Kidney (tissue), 14 donors: Measurements from ENCODE around the gene MAGIX. TPM values are rescaled to one million over a fixed set of nuclear protein-coding genes. Genes with fewer than 3 reads are reported as not detected.

Experiments used
- DNase-seq, 5 donors: peaks; one replicate each; pipeline ENCODE4 v3.0.0-alpha.2; 2013 to 2020
- FAIRE-seq: peaks from 2 replicates; lab custom pipeline; 2012; peaks lifted over from hg19 to GRCh38; lab: Jason Lieb, UNC
- H3K27ac ChIP-seq, 2 donors: one replicate each; pipeline ENCODE4 v1.7.0; 2013; ENCODE audit warnings: low read depth in 2 of 2, low read length in 2 of 2, inconsistent platforms in 1 of 2
- H3K27me3 ChIP-seq: one replicate; pipeline ENCODE4 v1.7.1; 2013; ENCODE audit warnings: low read length, inconsistent platforms; ENCODE audit not compliant: control insufficient read depth, insufficient read depth
- H3K36me3 ChIP-seq, 3 donors: one replicate each; pipeline versions ENCODE4 v1.7.0 to v1.7.1; 2013; ENCODE audit warnings: low read length in 3 of 3, control low read depth in 1 of 3, inconsistent platforms in 1 of 3; ENCODE audit not compliant: insufficient read depth in 3 of 3, control insufficient read depth in 2 of 3
- H3K4me1 ChIP-seq, 3 donors: one replicate each; pipeline versions ENCODE4 v1.7.0 to v1.7.1; 2013; ENCODE audit warnings: low read length in 3 of 3, inconsistent platforms in 1 of 3, low read depth in 1 of 3; ENCODE audit not compliant: control insufficient read depth in 2 of 3, insufficient read depth in 2 of 3
- H3K4me3 ChIP-seq, 3 donors: one replicate each; pipeline versions ENCODE4 v1.7.0 to v1.8.1; 2013; ENCODE audit warnings: low read length in 3 of 3, control low read depth in 1 of 3, inconsistent platforms in 1 of 3
- H3K9ac ChIP-seq, 3 donors: one replicate each; pipeline versions ENCODE4 v1.7.0 to v1.7.1; 2013; ENCODE audit warnings: low read length in 3 of 3, control low read depth in 1 of 3, inconsistent platforms in 1 of 3
- H3K9me3 ChIP-seq, 3 donors: one replicate each; pipeline versions ENCODE4 v1.7.0 to v1.7.1; 2013; ENCODE audit warnings: low read length in 3 of 3, control low read depth in 1 of 3, inconsistent platforms in 1 of 3; ENCODE audit not compliant: control insufficient read depth in 2 of 3, insufficient read depth in 1 of 3
- intact Hi-C: fragments of 100-400 bp; cut with DNase I; formaldehyde crosslinking; loops from one replicate; pipeline ENCODE4 v1.11.1; 2022
- polyA plus RNA-seq: library from polyadenylated mRNA; stranded (reverse); fragments of 350-450 nt; fragmentation: Illumina TruSeq; extraction: RNeasy Lipid Tissue Mini Kit (QIAGEN cat#74804); gene quantifications from one replicate; pipeline ENCODE4 v1.2.3, GENCODE V29; 2014; ENCODE audit warnings: low read depth, low replicate concordance; ENCODE audit not compliant: insufficient read depth
- total RNA-seq: library from RNA; stranded (reverse); fragmentation: NEBNext Ultra II Directional; extraction: Animal tissue kit (Norgen Biotek cat#: 25700); gene quantifications from one replicate; pipeline ENCODE4 v1.2.1, GENCODE V29; 2021
- TF ChIP-seq, protein P1 (sequence below): IDR thresholded peaks from 3 replicates; pipeline ENCODE4 v1.5.1; 2012; ENCODE audit warnings: mild to moderate bottlenecking, moderate library complexity, borderline replicate concordance; ENCODE audit not compliant: insufficient read depth; ENCODE audit errors: extremely low read depth
- donor health status: control.
- donor health status: control.
- donor health status: control.
- donor health status: control.
- donor health status: control.
- donor health status: DM: yes; HTN: yes; CAD: no.
- donor health status: Normal renal cell carcinoma (clear cell type).

The MAGIX gene
- total and polyA plus RNA-seq, 2 donors from 2014 or later = 11.6 to 34.0 TPM

DNA sequence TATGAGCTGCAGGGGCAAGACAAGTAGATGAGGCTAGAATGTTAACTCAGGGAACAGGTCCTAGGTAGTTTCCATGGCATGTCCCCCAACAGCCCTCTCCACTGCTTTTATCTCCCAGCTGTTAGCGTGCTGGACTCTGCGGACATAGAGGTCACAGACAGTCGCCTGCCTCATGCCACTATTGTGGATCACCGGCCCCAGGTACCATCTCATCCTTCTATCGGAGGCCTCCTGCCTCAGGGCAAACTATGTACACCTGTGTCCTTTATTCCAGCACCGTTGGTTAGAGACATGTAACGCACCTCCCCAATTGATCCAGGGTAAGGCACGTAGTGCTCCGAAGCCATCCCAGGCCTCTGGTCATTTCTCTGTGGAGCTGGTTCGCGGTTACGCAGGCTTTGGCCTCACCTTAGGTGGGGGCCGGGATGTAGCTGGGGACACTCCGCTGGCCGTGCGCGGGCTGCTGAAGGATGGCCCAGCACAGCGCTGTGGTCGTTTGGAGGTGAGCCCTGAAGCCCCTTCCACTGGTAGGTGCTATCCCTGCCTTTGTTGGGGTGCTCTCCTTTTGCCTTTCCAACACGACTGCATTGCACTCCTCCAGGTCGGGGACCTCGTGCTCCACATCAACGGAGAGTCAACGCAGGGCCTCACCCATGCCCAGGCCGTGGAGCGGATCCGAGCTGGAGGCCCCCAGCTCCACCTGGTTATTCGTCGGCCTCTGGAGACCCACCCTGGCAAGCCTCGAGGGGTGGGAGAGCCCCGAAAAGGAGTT, 2.2 kb downstream of the MAGIX start:
- no peaks in the 10 kb centered on the region for H3K9me3 ChIP-seq
- TF ChIP-seq, protein P1, sequence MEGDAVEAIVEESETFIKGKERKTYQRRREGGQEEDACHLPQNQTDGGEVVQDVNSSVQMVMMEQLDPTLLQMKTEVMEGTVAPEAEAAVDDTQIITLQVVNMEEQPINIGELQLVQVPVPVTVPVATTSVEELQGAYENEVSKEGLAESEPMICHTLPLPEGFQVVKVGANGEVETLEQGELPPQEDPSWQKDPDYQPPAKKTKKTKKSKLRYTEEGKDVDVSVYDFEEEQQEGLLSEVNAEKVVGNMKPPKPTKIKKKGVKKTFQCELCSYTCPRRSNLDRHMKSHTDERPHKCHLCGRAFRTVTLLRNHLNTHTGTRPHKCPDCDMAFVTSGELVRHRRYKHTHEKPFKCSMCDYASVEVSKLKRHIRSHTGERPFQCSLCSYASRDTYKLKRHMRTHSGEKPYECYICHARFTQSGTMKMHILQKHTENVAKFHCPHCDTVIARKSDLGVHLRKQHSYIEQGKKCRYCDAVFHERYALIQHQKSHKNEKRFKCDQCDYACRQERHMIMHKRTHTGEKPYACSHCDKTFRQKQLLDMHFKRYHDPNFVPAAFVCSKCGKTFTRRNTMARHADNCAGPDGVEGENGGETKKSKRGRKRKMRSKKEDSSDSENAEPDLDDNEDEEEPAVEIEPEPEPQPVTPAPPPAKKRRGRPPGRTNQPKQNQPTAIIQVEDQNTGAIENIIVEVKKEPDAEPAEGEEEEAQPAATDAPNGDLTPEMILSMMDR = no peak
- intact Hi-C loops = no loop called here
- H3K9ac ChIP-seq = no peak overlapping the region
- H3K4me1 ChIP-seq = no peaks in the 10 kb centered on the region
- peak overlapping the region in 1 of 2 donors; percentile 95 for H3K27ac ChIP-seq
- H3K27me3 ChIP-seq = no peaks in the 10 kb centered on the region
- FAIRE-seq (no peak), DNase-seq (peak in 1 of 5 donors; percentile 40)
- H3K36me3 ChIP-seq = no peaks in the 10 kb centered on the region
- no peak overlapping the region for H3K4me3 ChIP-seq

- peak overlapping the region in 1 of 3 donors; percentile 40 for H3K9ac ChIP-seq
- peak; percentile 90 to 95 (median 92) for DNase-seq
- intact Hi-C loops = no loop called here
- H3K4me1 ChIP-seq = no peaks in the 10 kb centered on the region
- H3K27ac ChIP-seq = peak overlapping the region; percentile 79 to 92
- no peak for FAIRE-seq
- TF ChIP-seq, protein P1 = no peak
- H3K4me3 ChIP-seq = peak overlapping the region; percentile 39 to 57 (median 48)
- H3K36me3 ChIP-seq = no peaks in the 10 kb centered on the region
- H3K9me3 ChIP-seq = no peaks in the 10 kb centered on the region
- H3K27me3 ChIP-seq = no peaks in the 10 kb centered on the region
Observed at GRCh38 chrX:49165901-49166881, 3.6 kb downstream of the MAGIX start.

DNA sequence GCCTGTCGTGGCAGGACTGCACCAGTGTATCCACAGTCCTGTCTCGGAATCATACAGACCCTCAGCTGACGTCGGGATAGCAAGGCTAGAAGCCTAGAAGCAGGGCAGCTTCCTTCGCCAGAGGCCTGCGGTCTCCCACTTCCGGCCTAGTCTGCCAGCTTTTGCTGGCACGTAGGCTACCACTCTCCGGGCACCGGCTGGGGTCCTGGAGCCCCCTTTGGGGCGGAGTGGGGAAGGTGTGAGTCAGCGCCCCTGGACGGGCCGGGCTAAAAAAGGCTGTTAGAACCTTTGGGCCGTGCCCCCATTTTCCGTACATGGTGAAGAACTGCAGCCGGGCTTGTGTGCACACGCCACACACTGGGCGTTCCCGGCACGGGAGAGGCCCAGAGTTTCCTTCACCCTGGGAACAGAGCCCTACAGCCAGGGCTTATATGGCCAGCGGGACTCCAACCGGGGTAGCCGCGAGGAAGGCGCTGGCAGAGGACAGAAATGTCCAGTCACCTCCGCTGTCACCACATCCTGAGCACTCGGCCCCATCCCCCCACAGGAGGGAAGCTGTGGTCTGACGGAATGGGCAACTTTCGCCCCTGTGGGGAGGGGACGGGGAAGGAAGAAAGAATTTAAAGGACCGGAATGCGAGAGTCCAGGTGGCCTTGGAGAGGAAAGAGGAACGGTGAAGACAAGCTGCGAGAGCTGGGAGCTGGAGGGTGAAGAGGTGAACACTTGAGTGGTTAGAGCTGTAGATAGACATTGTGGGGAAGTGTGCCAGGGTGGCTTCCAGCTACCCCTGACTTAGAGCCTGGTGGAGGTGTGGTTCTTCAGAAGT, 4.6 kb downstream of the MAGIX start:
- no peaks in the 10 kb centered on the region for H3K36me3 ChIP-seq
- no peaks in the 10 kb centered on the region for H3K4me1 ChIP-seq
- peak overlapping the region; percentile 39 to 57 (median 48) for H3K4me3 ChIP-seq
- H3K9me3 ChIP-seq = no peaks in the 10 kb centered on the region
- FAIRE-seq = no peak
- intact Hi-C loops = no loop called here
- no peaks in the 10 kb centered on the region for H3K27me3 ChIP-seq
- TF ChIP-seq, protein P1 = no peak
- H3K27ac ChIP-seq = peak overlapping the region; percentile 79 to 92
- peak in 4 of 5 donors; percentile 33 to 89 (median 52) for DNase-seq
- peak overlapping the region in 2 of 3 donors; percentile 40 to 41 for H3K9ac ChIP-seq
